GM19238 (cell line): ENCODE measurements around the gene PACS1.
"Not testable (repeated sequence)": the region's sequence is repeated elsewhere in the genome, so short reads cannot be mapped to it uniquely, and the experiment has no call there.

ENCODE experiments used
- DNase-seq: peaks from one replicate; pipeline ENCODE4 v3.0.0; 2011; ENCODE audit warnings: low spot score; ENCODE audit not compliant: insufficient read length

Gene PACS1

DNA sequence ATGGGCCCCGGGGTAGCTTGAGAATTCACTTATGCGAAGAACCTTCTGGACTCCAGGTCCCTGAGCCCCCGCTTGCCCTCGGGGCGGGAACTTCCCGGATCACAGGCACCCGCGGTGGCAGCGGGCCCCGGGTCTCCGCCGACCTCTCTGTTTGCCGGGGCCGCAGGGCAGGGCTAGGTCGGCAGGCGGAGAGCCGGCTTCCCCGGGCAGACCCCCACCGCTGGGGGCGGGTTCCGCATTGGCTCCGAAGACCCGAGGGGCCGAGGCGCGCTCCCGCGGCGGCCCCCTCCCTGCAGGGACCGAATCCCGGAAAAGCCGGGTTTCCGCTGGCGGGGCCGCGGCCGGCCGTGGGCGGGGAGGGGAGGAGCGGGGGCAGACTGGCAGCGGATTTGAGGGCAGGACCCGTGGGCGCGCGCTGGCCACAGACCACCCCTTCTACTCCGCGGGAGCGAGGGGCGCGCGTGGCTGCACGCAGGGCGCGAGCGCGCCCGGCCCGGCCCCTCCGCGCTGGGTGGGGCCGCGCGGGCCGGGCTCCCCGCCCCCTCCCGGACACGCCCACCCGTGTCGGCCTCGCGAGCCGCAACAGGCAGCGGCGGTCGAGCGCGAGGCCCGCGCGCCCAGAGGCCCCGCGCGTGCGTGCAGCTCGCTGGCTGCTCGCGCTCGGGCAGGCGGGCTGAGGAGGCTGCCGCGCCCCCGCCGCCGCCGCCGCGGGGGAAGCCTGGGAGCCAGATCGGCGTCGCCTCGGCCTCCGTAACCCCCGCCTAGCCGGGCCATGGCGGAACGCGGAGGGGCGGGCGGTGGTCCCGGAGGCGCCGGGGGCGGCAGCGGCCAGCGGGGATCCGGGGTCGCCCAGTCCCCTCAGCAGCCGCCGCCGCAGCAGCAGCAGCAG, at the start of gene PACS1:
TSS of gene PACS1 (plus strand) at position 558 of the 889 bp plus-strand sequence. CDS start at position 773, 215 bp downstream.
- DNase-seq: peak; percentile 88

DNA sequence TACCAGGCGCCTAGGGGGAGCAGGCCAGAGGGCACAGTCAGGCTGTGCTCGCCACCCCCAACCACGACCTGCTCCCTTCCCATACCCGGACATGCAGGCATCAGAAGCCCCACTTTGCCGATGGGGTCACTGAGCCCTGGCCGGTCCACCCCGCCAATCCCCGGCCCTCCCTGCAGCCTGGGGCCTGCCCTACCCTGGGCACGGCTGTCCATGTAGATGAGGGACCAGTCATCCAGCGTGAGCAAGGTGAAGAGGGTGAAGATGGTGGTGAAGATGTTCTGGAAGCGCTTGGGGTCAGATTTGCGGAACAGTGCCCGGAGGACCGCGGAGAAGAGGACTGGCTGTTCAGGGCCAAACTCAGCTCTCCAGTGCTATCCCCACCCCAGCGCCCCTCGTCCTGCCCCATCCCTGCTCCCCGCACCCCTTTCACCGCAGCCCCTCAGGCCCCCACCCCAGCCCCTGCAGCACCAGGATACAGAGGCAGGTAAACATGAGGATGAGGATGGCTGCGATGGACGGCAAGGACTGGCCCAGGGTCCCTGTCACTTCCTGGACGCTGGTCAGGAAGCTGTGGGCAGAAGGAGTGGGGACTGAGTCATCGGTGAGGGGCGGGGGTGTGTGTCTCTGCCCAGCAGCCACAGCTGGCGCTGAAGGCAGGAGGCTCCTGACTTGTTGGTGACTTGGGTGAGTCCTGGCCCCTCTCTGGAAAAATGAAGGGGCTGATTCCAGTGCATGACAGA, 49.3 kb upstream of the PACS1 start:
- no peak for DNase-seq

DNA sequence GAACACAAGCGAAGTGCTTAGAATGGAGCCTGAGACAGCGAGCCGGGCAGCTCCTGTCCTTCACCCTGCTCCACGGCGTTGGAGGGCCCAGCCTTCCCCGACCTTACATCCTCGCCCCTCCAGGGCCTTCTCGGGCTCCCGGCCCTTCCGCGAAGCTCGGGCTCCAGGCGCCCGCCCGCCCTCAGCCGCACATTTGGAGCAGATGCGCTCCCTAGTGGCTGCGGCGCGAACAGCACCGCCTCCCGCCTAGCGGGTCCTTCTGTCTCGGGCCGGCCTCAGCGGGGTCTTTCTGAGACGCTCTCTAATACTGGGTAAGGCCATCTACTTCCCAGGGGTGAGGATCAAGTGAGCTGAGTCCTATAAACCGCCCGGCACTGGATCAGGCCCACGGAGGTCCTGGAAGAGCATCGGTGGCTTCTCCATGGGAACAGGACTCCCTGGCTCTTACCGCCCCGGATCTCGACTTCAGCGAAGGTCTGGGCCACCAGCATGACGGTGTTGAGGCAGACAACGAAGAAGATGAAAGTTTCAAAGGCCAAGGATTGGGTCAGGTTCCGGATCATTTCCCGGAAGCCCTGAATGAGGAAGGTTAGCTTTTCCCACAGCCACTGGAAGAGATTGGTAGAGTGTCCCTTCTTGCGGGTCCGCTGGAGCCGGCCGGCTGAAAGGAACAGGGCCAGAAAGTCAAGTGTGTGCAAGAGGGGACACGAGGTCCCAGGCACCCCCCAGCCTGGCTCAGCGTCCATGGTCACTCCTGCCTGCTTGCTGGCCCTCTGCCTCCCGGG, 47.5 kb upstream of the PACS1 start:
- peak; percentile 86 for DNase-seq

DNA sequence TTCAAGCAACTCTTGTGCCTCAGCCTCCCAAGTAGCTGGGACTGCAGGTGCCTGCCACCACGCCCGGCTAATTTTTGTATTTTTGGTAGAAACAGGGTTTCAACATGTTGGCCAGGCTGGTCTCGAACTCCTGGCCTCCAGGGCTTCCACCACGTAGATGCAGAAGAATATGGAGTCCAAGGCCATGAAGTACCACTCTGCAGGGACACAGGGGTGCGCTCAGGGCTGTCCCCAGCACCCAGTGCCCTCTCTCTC, 47.0 kb upstream of the PACS1 start:
- DNase-seq: not testable (repeated sequence)

DNA sequence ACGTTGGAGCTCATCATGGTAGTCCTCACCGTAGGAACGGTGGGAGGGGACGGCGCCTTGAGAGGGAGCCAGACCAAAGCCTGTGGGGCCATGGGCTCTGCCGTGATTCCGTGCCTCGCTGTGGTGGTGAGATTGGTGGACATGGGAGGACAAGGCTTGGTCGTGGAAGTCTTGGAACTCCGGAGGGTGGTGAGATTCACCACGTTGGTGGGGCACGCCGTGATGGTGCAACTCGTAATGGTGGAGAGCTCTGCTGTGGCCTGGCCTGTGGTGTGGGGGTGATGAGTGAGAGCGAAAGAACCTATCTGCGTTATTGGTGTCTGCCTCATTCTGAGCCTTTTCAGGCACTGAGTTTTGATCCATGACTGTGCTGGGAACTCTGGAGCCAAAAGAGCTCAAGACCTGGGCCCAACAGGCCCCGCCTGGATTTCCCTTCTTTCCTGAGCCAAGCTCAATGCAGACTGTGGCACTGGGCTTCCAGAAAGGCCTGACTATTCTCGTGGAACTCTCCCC, 44.0 kb upstream of the PACS1 start, which contains the start of gene CATSPER1:
TSS of gene CATSPER1 (minus strand) at position 463 of the 513 bp plus-strand sequence. CDS start at position 363, 100 bp downstream.
- no peak for DNase-seq

DNA sequence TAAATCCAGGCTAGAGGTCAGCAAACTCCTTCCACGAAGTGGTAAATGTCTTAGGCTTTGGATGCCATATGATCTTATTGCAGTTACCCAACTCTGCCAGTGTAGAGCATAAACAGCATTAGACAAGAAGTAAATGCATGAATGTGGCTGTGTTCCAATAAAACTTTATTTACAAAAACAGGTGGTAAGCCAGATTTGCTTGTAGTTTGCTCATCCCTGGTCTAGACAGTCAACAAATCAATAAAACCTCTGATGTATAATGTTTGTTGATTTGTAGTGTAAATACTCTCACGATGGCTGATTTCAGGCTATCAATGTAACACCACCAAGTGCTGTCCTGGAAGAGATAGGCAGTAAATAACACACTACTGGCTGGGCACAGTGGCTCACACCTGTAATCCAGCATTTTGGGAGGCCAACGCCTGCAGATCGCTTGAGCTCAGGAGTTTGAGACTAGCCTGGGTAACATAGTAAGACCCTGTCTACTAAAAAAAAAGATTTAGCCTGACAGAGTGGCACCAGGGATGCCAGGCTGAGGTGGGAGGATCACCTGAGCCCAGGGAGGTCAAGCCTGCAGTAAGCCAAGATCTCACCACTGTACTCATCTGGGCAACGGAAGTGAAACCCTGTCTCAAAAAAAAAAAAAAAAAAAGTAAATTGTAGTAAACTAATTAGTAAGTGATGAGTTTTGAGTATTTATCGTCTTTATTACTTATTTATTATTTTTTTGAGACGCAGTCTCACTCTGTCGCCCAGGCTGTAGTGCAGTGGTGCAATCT, 36.9 kb upstream of the PACS1 start:
- DNase-seq: no peak

DNA sequence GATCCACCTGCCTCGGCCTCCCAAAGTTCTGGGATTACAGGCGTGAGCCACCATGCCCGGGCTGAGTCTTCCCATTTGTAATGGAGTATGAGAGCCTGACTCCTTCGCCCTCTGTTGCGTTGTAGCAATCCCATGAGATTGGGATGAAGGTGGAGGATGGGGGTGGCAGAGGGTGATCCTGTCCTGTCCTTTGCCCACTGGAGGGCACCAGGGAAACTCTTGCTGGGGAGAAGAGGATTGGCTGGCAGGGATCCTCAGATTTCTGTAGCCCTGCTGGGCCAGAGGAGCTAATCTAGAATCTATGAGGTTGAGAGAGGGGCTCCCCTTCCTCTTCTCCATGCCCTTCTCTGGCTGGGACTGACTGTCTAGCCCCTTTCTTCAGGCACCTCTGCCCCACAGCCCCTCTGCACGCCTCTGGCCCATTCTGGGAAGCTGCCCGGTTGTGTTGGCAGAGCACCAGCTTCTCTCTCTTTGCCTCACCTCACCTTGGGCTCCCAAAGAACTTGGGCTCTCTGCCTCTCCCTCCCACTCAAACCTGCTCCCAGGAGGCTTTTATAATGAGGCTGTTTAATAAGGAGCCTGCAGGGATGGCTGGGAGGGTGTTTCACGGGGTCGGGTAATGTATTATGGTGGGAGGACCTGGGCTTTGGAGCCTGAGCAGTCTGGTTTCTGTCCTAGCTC, 34.3 kb upstream of the PACS1 start:
- DNase-seq: no peak

DNA sequence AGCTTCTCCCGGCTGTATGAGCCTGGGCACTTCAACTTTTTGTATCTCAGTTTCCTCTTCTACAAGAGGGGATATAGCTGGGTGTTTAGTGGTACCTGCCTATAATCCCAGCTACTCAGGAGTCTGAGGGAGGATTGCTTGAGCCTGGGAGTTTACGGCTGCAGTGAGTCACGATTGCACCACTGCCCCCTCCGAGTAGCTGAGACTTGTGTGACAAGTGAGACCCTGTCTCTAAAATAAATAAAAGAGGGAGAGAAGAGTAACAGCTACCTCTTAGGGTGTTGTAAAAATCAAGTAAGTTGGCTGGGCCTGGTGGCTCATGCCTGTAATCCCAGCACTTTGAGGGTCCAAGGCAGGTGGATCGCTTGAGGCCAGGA, 33.8 kb upstream of the PACS1 start:
- no peak for DNase-seq

DNA sequence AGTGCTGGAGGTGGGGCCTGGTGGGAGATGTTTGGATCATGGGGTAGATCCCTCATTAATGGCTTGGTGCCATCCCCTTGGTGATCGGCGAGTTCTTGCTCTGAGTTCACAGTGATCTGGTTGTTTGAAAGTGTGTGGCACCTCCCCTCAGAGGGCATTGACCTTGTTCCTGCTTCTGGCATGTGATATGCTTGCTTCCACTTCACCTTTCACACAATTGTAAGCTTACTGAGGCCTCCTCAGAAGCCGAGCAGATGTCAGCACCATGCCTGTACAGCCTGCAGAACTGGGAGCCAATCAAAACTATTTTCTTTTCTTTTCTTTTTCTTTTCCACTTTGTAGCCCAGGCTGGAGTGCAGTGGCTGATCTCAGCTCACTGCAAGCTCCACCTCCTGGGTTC, 32.7 kb upstream of the PACS1 start:
- no peak for DNase-seq

DNA sequence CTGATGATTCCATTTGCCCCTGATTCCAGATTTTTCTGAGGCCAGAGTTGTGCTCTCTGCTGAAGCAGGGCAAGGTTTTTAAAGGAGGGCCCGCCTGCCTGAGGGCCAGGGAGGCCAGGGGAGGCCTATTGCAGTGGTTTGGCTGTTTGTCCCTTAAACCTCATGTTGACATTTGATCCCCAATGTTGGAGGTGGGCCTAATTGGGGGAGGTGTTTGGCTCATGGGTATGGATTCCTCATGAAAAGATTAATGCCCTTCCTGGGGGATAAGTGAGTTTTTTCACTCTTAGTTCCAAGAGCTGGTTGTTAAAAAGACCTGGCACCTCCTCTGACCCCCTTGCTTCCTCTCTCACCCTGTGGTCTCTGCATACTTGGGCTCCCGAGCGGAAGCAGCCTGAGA, 30.3 kb upstream of the PACS1 start:
- no peak for DNase-seq

DNA sequence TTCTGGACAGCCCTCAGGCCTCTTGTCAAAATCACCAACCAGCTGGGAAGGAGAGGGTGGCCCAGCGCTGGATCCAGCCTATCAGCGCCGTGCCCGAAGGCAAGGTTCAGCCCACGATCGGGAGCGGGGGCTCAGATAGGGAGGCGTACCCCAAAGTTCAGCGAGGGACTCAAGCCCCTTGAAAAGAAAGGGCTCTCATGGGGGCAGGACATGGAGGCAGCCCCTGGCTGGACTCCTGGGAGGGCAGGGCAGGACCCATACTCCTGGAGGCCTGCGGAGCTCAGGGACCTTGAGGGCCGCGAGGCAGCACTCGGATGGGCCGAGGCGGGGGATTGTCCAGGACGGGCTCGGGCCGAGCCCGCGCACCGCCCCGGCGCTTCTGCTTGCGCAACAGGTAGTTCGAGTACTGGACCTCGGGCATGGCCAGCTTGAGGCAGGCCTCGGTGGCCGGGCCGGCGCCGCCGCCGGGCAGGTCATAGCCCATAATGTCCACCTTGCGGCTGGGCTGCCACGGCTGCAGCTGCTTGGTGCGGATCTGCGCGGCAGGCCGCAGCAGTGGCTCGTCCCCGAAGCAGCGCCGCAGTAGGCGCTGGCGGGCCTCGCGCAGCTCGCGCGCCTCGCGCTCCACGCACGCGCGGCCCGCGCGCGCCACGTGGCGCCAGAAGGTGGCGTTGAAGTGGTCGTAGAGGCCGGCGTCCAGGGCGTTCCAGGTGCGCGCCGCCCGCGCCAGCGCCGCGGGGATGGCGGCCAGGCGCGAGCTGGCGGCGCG, 27.7 kb upstream of the PACS1 start:
- DNase-seq: no peak

DNA sequence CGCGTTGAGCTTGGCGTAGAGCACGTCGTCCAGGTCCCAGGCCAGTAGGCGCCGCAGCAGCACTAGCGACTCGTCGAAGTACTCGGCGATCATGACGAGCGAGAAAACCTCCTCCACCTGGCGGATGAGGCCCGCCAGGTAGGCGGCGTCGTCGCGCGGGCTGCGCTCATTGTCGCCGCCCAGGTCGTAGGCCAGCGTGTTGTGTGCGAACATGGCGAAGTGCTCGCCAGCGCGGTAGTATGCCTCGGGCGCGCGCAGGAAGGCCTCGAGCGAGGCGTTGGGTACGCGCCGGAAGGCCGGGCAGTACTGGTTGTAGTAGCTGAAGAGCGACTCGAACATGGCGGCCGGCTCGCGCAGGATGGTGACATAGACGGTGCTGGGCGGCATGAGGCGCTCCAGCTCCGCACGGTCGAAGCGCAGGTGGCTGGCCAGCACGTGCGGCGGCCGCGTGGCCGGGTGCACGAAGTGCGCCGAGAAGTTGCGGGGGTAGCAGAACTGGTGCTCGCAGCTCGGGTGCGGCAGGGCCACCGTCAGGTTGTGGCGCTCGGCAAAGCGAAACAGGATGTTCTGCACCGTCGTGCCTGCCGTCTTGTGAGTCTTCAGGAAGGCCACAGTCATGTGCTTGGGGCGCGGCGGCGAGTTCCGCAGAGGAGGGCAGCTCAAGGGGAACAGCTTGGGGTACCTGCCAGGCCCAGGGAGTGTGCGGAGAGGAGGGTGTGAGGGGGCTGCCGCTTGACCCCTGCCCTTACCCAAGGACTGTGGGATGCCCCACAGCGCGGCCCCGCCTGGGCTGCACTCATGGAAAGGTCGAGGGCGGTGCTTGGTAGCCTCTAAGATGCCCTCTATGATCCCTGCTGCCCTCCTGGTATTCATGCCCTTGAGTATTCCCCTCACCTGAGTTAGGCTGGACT, 26.8 kb upstream of the PACS1 start:
- no peak for DNase-seq

DNA sequence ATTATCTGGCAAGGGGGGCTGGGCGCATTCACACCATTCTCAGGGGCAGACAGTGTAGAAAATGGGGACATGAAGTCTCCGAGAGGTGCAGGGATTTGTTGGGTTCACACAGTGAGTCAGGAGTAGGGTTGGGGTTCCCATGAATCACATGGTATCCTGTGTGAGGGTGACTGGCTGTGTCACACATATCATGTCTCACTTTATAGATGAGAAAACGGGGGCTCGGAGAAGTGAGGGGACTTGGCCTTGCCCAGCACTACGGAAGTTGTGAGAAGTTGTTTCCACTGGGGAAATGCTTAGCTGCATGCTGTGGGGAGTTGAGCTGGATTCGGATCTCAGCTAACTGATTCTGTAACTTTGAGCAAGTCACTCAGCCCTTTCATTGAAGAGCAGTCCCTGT, 25.3 kb upstream of the PACS1 start:
- DNase-seq: no peak

DNA sequence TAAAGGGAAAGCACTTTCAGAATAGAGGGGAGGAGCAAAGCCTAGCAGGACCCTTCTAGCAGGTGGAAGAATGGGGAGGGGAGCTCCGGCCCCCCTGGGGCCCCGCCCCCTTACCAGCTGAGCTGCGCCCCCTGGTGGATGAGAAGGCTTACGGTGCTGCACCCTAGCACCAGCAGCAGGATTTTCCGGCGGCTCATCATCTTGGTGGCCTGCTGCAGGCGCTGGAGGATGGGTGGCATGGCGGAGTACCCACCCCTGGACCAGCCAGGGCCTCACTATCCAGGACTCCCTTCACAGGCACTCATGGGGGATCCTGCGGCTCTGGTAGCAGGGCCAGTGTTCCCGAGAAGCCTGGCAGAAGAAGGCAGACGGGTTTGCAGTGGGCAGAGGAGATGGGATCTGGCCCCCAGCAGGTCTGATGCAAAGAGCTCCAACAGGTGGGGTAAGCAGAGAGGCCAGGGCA, 24.9 kb upstream of the PACS1 start:
- DNase-seq: peak; percentile 91

DNA sequence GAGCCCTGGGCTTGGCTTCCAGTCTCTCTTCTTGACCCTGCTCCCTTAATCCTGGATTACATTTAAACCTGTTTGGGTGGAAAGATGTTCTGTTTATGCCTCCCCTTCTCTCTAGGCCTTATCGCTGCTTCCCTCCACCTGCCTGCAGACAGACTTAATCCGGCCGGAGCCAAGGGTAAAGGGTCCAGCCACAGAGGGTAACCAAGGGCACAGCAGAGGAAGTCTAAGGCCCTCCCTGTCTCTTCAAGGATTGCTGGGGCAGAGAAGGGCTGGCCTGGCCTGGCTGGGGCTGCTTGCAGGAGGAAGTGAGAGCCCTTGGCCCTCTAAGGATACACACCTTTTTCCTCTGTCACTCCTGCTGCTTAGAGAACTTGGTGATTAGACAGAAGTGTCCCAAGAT, 23.2 kb upstream of the PACS1 start:
- DNase-seq: no peak

DNA sequence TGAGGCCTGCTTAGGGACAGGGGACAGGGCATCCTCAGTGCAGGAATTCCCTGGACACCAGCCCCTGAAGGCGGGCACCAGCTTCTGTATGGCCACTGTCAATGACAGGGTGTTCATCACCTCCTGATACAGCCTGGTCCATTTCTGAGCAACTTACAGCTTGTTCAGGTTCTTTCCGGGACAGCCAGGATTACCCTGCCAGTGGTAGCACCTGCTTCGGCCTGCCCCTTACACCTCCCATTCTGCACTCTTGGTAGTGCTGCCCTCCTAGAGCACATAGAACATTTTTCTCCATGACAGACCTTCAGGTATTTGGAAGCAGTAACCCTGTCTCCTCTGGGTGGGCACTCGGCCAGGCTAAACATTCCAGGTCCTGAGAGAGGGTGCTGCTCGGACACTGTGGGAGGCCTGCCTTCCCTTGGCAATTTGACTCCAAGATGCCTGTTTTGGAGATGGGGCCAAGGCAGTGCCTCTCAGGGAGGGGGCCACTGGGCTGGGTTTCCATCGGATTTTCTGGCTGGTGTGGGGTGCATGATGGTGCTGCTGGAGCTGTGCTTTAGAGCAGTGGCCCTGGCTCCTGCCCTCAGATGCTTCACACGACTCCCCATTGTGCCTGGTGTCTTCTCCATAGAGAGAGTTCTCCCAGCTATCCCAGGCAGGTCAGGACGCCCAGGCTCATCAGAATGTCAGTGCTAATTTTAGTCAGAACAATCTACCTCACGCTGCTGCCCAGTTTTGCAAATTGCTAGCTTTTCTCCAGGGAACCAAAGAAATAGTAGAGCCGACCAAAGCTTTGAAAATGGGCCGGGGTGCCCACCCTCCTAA, 22.3 kb upstream of the PACS1 start:
- no peak for DNase-seq

DNA sequence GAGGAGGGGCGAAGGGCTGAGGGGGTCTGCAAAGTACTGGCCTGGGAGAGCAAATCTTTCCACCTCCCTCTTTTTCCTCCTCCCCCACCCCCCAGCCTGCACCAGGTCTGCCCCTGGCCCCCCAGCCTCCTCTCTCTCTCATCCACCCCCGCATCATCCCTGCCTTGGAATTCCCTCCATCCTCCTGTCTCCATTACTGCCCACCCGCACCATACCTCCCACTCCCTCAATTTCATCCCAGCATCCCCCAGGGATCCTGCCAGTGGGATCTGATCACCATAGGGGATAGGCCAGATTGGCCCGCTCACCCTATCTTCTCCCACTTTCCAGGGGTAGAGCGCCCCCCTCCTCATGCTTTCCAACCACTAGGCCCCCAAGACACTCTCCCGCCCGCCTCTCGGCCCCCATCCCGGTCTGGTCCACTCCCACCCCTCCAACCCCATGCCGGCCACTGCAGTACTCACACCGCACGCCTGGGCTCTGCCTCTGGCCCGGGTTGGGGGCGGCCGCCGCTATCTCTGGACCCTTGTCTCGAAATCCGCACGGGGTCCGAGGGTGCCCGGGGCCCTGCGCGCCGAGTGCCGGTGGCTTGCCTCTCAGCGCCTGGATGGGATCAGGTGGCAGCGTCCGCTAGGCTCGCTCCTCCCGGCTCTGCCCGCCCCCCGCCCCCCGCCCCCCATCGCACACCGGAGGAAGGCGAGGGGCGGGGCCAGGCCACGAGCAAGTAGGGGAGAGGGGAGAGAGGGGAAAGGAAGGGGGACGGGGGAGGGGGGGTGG, 21.3 kb upstream of the PACS1 start, which contains the start of gene GAL3ST3:
TSS of gene GAL3ST3 (minus strand) at position 615 of the 777 bp plus-strand sequence. CDS start 3,746 bp downstream, outside the sequence.
- no peak for DNase-seq
